Adipocyte (in vitro differentiated cells): ENCODE results near the gene TBX1.

ENCODE experiments used
- DNase-seq: peaks from one replicate; pipeline ENCODE4 v3.0.0-alpha.2; 2015; ENCODE audit warnings: low read depth
- H3K27me3 ChIP-seq: replicated peaks from 2 replicates; pipeline ENCODE4 v1.7.0; 2013; ENCODE audit warnings: mild to moderate bottlenecking, low read length, moderate library complexity; ENCODE audit not compliant: control insufficient read depth, insufficient read depth
- H3K36me3 ChIP-seq: 2 replicates; pipeline ENCODE4 v1.7.0; 2013; ENCODE audit warnings: low read length, mild to moderate bottlenecking, moderate library complexity; ENCODE audit not compliant: control insufficient read depth, insufficient read depth, severe bottlenecking
- H3K4me1 ChIP-seq: 2 replicates; pipeline ENCODE4 v1.7.0; 2013; ENCODE audit warnings: mild to moderate bottlenecking, low read length, moderate library complexity; ENCODE audit not compliant: control insufficient read depth, insufficient read depth
- H3K4me3 ChIP-seq: 2 replicates; pipeline ENCODE4 v1.7.0; 2013; ENCODE audit warnings: mild to moderate bottlenecking, low read length, moderate library complexity
- H3K9ac ChIP-seq: 2 replicates; pipeline ENCODE4 v1.7.0; 2013; ENCODE audit warnings: mild to moderate bottlenecking, low read length, moderate library complexity
- H3K9me3 ChIP-seq: 2 replicates; pipeline ENCODE4 v1.7.0; 2013; ENCODE audit warnings: mild to moderate bottlenecking, low read length, moderate library complexity; ENCODE audit not compliant: control insufficient read depth

The TBX1 gene

GRCh38 chr22:19733755-19734154, 26.8 kb upstream of the TBX1 start:
- Histone ChIP-seq H3K27me3 (peaks cover 21% of the 10 kb centered on the region), H3K4me3 (no peak overlapping the region), H3K4me1 (no peaks in the 10 kb centered on the region), H3K9ac (no peak overlapping the region), H3K9me3 (no peaks in the 10 kb centered on the region), H3K36me3 (no peaks in the 10 kb centered on the region)
- DNase-seq, result no peak

GRCh38 chr22:19734163-19734562, 26.4 kb upstream of the TBX1 start:
- Histone ChIP-seq H3K4me3 (no peak overlapping the region), H3K9ac (no peak overlapping the region), H3K27me3 (peaks cover 25% of the 10 kb centered on the region), H3K36me3 (no peaks in the 10 kb centered on the region), H3K4me1 (no peaks in the 10 kb centered on the region), H3K9me3 (no peaks in the 10 kb centered on the region)
- no peak for DNase-seq

GRCh38 chr22:19734837-19735382, 25.7 kb upstream of the TBX1 start:
- peaks cover 32% of the 10 kb centered on the region for H3K27me3 ChIP-seq
- no peak overlapping the region for H3K4me3 ChIP-seq
- H3K4me1 ChIP-seq, result no peaks in the 10 kb centered on the region
- no peaks in the 10 kb centered on the region for H3K9me3 ChIP-seq
- H3K36me3 ChIP-seq, result no peaks in the 10 kb centered on the region
- DNase-seq, result no peak
- H3K9ac ChIP-seq, result no peak overlapping the region

GRCh38 chr22:19735665-19736510, 24.7 kb upstream of the TBX1 start:
- H3K27me3 ChIP-seq, result peaks cover 32% of the 10 kb centered on the region
- no peak overlapping the region for H3K4me3 ChIP-seq
- no peaks in the 10 kb centered on the region for H3K9me3 ChIP-seq
- no peaks in the 10 kb centered on the region for H3K36me3 ChIP-seq
- no peak overlapping the region for H3K9ac ChIP-seq
- DNase-seq, result no peak
- H3K4me1 ChIP-seq, result no peaks in the 10 kb centered on the region

GRCh38 chr22:19737846-19738663, 22.5 kb upstream of the TBX1 start:
- DNase-seq, result no peak
- Histone ChIP-seq H3K4me3 (no peak overlapping the region), H3K9me3 (no peaks in the 10 kb centered on the region), H3K4me1 (no peaks in the 10 kb centered on the region), H3K27me3 (peaks cover 32% of the 10 kb centered on the region), H3K9ac (no peak overlapping the region), H3K36me3 (no peaks in the 10 kb centered on the region)

GRCh38 chr22:19738664-19739447, 21.7 kb upstream of the TBX1 start:
- no peaks in the 10 kb centered on the region for H3K4me1 ChIP-seq
- DNase-seq, result no peak
- H3K9me3 ChIP-seq, result no peaks in the 10 kb centered on the region
- H3K9ac ChIP-seq, result no peak overlapping the region
- H3K27me3 ChIP-seq, result peaks cover 32% of the 10 kb centered on the region
- H3K4me3 ChIP-seq, result no peak overlapping the region
- no peaks in the 10 kb centered on the region for H3K36me3 ChIP-seq

- no peaks in the 10 kb centered on the region for H3K9me3 ChIP-seq
- H3K9ac ChIP-seq, result no peak overlapping the region
- no peak overlapping the region for H3K4me3 ChIP-seq
- peaks cover 32% of the 10 kb centered on the region for H3K27me3 ChIP-seq
- no peaks in the 10 kb centered on the region for H3K4me1 ChIP-seq
- no peaks in the 10 kb centered on the region for H3K36me3 ChIP-seq
- no peak for DNase-seq
Measured at GRCh38 chr22:19739448-19739895, 21.1 kb upstream of the TBX1 start.

GRCh38 chr22:19739911-19740449, 20.6 kb upstream of the TBX1 start:
- H3K9me3 ChIP-seq, result no peaks in the 10 kb centered on the region
- no peak overlapping the region for H3K4me3 ChIP-seq
- DNase-seq, result no peak
- no peaks in the 10 kb centered on the region for H3K4me1 ChIP-seq
- no peak overlapping the region for H3K9ac ChIP-seq
- H3K36me3 ChIP-seq, result no peaks in the 10 kb centered on the region
- H3K27me3 ChIP-seq, result peaks cover 34% of the 10 kb centered on the region

- Histone ChIP-seq H3K9me3 (no peaks in the 10 kb centered on the region), H3K4me1 (no peaks in the 10 kb centered on the region), H3K4me3 (no peak overlapping the region), H3K36me3 (no peaks in the 10 kb centered on the region), H3K9ac (no peak overlapping the region), H3K27me3 (peaks cover 36% of the 10 kb centered on the region)
- no peak for DNase-seq
Measured at GRCh38 chr22:19740586-19740985, 20.0 kb upstream of the TBX1 start.

- H3K36me3 ChIP-seq, result no peaks in the 10 kb centered on the region
- peaks cover 35% of the 10 kb centered on the region for H3K27me3 ChIP-seq
- no peaks in the 10 kb centered on the region for H3K4me1 ChIP-seq
- no peak overlapping the region for H3K9ac ChIP-seq
- no peaks in the 10 kb centered on the region for H3K9me3 ChIP-seq
- no peak for DNase-seq
- H3K4me3 ChIP-seq, result no peak overlapping the region
Measured at GRCh38 chr22:19741053-19741452, 19.5 kb upstream of the TBX1 start.
